ENCODE results near the gene TBC1D23.
"Not testable (repeated sequence)": the region's sequence is repeated elsewhere in the genome, so short reads cannot be mapped to it uniquely, and the experiment has no call there.

The TBC1D23 gene

GRCh38 chr3:100269410-100270214 is 8.8 kb downstream of the TBC1D23 start:
- Histone ChIP-seq H3K4me1 (ENCODE audit: control insufficient read depth, low read length) (no peaks in the 10 kb centered on the region), H3K4me2 (ENCODE audit: low read length) (no peak overlapping the region), H3F3A (ENCODE audit: control insufficient read depth, insufficient read depth) (no peaks in the 10 kb centered on the region), H3K9me3 (ENCODE audit: control insufficient read depth, insufficient read depth, low read length) (no peaks in the 10 kb centered on the region), H3K36me3 (ENCODE audit: control insufficient read depth, low read length) (no peaks in the 10 kb centered on the region), H4K20me1 (ENCODE audit: control insufficient read depth, insufficient read depth, low read depth, low read length) (peaks cover 7% of the 10 kb centered on the region; the same call in 1 of the 2 replicates), H3K4me3 (ENCODE audit: low read length) (no peak overlapping the region), H3K27me3 (ENCODE audit: control insufficient read depth, low read length) (no peaks in the 10 kb centered on the region), H3K9me2 (replicated peaks; ENCODE audit: control insufficient read depth, low read length) (no peaks in the 10 kb centered on the region), H3K79me2 (ENCODE audit: control insufficient read depth, low read length) (peaks cover 56% of the 10 kb centered on the region), H3K27ac (ENCODE audit: low read depth, low read length) (no peak overlapping the region)
- no peak for TF ChIP-seq CTCF (IDR thresholded peaks at IDR 0.05; ENCODE audit: low read depth, low read length, poor library complexity, severe bottlenecking)
- no peak for TF ChIP-seq EZH2phosphoT487 (IDR thresholded peaks at IDR 0.05; ENCODE audit: borderline replicate concordance, low read length)

- H3K4me1 ChIP-seq (ENCODE audit: control insufficient read depth, low read length): no peaks in the 10 kb centered on the region
- TF ChIP-seq CTCF (IDR thresholded peaks at IDR 0.05; ENCODE audit: low read depth, low read length, poor library complexity, severe bottlenecking): no peak
- no peak for TF ChIP-seq EZH2phosphoT487 (IDR thresholded peaks at IDR 0.05; ENCODE audit: borderline replicate concordance, low read length)
- no peak overlapping the region for H3K4me3 ChIP-seq (ENCODE audit: low read length)
- H3K9me3 ChIP-seq (ENCODE audit: control insufficient read depth, insufficient read depth, low read length): no peaks in the 10 kb centered on the region
- no peak overlapping the region for H3K4me2 ChIP-seq (ENCODE audit: low read length)
- no peaks in the 10 kb centered on the region for H3K36me3 ChIP-seq (ENCODE audit: control insufficient read depth, low read length)
- peaks cover 7% of the 10 kb centered on the region; the same call in 1 of the 2 replicates for H4K20me1 ChIP-seq (ENCODE audit: control insufficient read depth, insufficient read depth, low read depth, low read length)
- no peaks in the 10 kb centered on the region for H3F3A ChIP-seq (ENCODE audit: control insufficient read depth, insufficient read depth)
- H3K9me2 ChIP-seq (replicated peaks; ENCODE audit: control insufficient read depth, low read length): no peaks in the 10 kb centered on the region
- H3K27me3 ChIP-seq (ENCODE audit: control insufficient read depth, low read length): no peaks in the 10 kb centered on the region
- peaks cover 54% of the 10 kb centered on the region for H3K79me2 ChIP-seq (ENCODE audit: control insufficient read depth, low read length)
- no peak overlapping the region for H3K27ac ChIP-seq (ENCODE audit: low read depth, low read length)
Measured at GRCh38 chr3:100270215-100270583, 9.4 kb downstream of the TBC1D23 start.

GRCh38 chr3:100271522-100271921 is 10.7 kb downstream of the TBC1D23 start:
- no peaks in the 10 kb centered on the region for H3K27me3 ChIP-seq (ENCODE audit: control insufficient read depth, low read length)
- no peaks in the 10 kb centered on the region for H3K9me3 ChIP-seq (ENCODE audit: control insufficient read depth, insufficient read depth, low read length)
- TF ChIP-seq CTCF (IDR thresholded peaks at IDR 0.05; ENCODE audit: low read depth, low read length, poor library complexity, severe bottlenecking): no peak
- TF ChIP-seq EZH2phosphoT487 (IDR thresholded peaks at IDR 0.05; ENCODE audit: borderline replicate concordance, low read length): no peak
- H3F3A ChIP-seq (ENCODE audit: control insufficient read depth, insufficient read depth): no peaks in the 10 kb centered on the region
- H3K9me2 ChIP-seq (replicated peaks; ENCODE audit: control insufficient read depth, low read length): no peaks in the 10 kb centered on the region
- H3K79me2 ChIP-seq (ENCODE audit: control insufficient read depth, low read length): peaks cover 49% of the 10 kb centered on the region
- H3K36me3 ChIP-seq (ENCODE audit: control insufficient read depth, low read length): no peaks in the 10 kb centered on the region
- H3K4me2 ChIP-seq (ENCODE audit: low read length): no peak overlapping the region
- H3K4me1 ChIP-seq (ENCODE audit: control insufficient read depth, low read length): no peaks in the 10 kb centered on the region
- H3K4me3 ChIP-seq (ENCODE audit: low read length): no peak overlapping the region
- peaks cover 7% of the 10 kb centered on the region; the same call in 1 of the 2 replicates for H4K20me1 ChIP-seq (ENCODE audit: control insufficient read depth, insufficient read depth, low read depth, low read length)
- no peak overlapping the region for H3K27ac ChIP-seq (ENCODE audit: low read depth, low read length)

DNA sequence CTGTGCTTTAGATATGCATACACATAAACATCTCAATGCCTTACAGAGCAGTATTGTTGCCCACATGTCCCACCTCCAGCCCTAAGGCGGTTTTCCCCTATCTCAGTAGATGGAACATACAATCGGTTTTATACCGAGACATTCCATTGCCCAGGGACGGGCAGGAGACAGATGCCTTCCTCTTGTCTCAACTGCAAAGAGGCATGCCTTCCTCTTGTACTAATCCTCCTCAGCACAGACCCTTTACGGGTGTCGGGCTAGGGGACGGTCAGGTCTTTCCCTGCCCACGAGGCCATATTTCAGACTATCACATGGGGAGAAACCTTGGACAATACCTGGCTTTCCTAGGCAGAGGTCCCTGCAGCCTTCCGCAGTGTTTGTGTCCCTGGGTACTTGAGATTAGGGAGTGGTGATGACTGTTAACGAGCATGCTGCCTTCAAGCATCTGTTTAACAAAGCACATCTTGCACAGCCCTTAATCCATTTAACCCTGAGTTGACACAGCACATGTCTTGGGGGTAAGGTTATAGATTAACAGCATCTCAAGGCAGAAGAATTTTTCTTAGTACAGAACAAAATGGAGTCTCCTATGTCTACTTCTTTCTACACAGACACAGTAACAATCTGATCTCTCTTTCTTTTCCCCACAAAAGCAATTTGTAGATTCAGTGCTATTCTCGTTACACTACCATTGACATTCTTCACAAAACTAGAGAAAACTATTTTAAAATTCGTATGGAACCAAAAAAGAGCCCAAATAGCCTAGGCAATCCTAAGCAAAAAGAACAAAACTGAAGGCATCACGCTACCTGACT is 12.2 kb downstream of the TBC1D23 start:
- not testable (repeated sequence) for H3K4me3 ChIP-seq (ENCODE audit: low read length); H3K27me3 ChIP-seq (ENCODE audit: control insufficient read depth, low read length); H3K36me3 ChIP-seq (ENCODE audit: control insufficient read depth, low read length); H3K4me1 ChIP-seq (ENCODE audit: control insufficient read depth, low read length); H3K9me2 ChIP-seq (replicated peaks; ENCODE audit: control insufficient read depth, low read length); H3K4me2 ChIP-seq (ENCODE audit: low read length); H3F3A ChIP-seq (ENCODE audit: control insufficient read depth, insufficient read depth); H3K27ac ChIP-seq (ENCODE audit: low read depth, low read length); H3K9me3 ChIP-seq (ENCODE audit: control insufficient read depth, insufficient read depth, low read length); H4K20me1 ChIP-seq (ENCODE audit: control insufficient read depth, insufficient read depth, low read depth, low read length)
- H3K79me2 ChIP-seq (ENCODE audit: control insufficient read depth, low read length): peaks cover 50% of the 10 kb centered on the region

Data from DOHH2 (cell line).